ENCODE results near the gene PEPD. TPM values are rescaled to one million over a fixed set of nuclear protein-coding genes. Genes with fewer than 3 reads are reported as not detected.
A peak's percentile ranks its signal among the peaks of the same experiment; 100 is the strongest.

The PEPD gene
- total RNA-seq, 1 donor from 2014 or later, result 24.0 TPM

DNA sequence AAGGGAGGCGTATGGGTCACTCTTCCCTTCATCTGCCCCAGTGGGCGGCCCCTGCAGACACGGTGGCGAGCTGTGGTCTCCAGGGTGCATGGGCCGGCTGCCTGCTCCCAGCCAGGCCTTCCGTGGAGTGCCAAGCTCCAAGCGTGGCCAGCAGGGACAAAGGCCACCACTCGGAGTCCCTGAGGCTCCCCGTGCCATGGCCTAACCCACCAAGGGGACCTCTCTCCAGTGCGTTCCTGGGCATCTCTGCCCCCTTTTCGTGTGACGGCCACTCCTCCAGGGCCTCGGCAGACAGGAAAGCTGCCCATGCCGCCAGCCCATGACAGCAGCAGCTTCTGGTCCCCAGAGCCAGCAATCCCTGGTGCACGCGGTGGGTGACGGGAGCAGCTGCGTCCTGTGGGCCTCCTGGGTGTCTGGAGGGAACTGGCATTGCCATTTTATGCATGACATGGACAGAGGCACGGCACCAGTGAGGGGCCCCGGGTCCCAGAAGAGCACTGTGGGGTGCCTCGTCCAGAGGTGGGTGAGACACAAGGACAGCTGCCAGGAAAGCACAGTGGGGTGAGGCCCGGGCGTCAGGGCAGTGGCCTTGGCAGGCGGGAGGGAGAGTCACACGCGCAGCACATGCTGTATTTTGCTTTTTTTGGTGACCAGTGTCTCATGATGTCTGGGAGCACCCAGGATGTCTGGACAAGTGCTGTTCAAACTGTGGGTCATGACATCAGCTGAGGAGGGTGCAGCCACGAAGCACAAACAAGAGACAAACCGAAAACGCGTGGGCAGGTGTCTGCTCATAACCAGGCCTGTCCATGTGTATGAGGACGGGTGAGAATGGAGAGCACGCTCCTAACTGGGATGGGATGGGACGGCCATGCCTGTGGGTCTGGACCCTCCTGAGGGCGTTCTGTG is 115.8 kb downstream of the PEPD start:
- no peak overlapping the region for H3K27ac ChIP-seq (ENCODE audit: low read depth, low read length)

DNA sequence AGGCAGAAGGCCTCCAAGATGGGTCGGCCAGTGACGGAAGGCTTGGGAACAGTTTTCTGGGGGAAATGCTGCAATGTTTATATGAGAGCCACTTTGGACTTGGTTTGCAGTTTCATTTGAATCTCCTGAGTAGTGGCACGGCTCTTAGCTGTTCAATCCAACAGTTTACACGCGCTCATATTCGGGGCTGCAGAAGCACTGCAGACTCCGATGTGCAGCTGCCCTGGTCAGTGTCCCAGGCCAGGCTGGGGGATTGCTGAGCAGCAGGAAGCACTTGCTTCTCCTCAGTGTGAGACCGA is 116.4 kb downstream of the PEPD start:
- H3K27me3 ChIP-seq (ENCODE audit: control insufficient read depth in 3 of 3, insufficient read depth in 3 of 3, low read length in 3 of 3), result no peaks in the 10 kb centered on the region
- H3K36me3 ChIP-seq (ENCODE audit: control insufficient read depth in 3 of 3, insufficient read depth in 3 of 3, low read length in 3 of 3), result peaks cover 4 to 8% (median 5%) of the 10 kb centered on the region in 3 donors
- peaks cover 11 to 16% (median 16%) of the 10 kb centered on the region in 3 donors for H3K4me1 ChIP-seq (ENCODE audit: control insufficient read depth in 3 of 3, insufficient read depth in 3 of 3, low read length in 3 of 3)
- H3K9ac ChIP-seq (ENCODE audit: low read depth in 1 of 3, low read length in 3 of 3), result no peak overlapping the region
- no peak overlapping the region for H3K27ac ChIP-seq (ENCODE audit: low read depth, low read length)
- H3K9me3 ChIP-seq (ENCODE audit: control insufficient read depth in 3 of 3, low read length in 3 of 3), result no peaks in the 10 kb centered on the region
- H3K4me3 ChIP-seq (ENCODE audit: low read length in 3 of 3), result no peak overlapping the region

More for the DNA sequence above, 115.8 kb downstream of the PEPD start:
- Histone ChIP-seq H3K4me1 (ENCODE audit: control insufficient read depth in 3 of 3, insufficient read depth in 3 of 3, low read length in 3 of 3) (peaks cover 11 to 16% (median 16%) of the 10 kb centered on the region in 3 donors), H3K9ac (ENCODE audit: low read depth in 1 of 3, low read length in 3 of 3) (peak overlapping the region in 1 of 3 donors; percentile 45), H3K9me3 (ENCODE audit: control insufficient read depth in 3 of 3, low read length in 3 of 3) (no peaks in the 10 kb centered on the region), H3K27me3 (ENCODE audit: control insufficient read depth in 3 of 3, insufficient read depth in 3 of 3, low read length in 3 of 3) (no peaks in the 10 kb centered on the region), H3K36me3 (ENCODE audit: control insufficient read depth in 3 of 3, insufficient read depth in 3 of 3, low read length in 3 of 3) (peaks cover 5 to 6% (median 5%) of the 10 kb centered on the region in 3 donors), H3K4me3 (ENCODE audit: low read length in 3 of 3) (no peak overlapping the region)

DNA sequence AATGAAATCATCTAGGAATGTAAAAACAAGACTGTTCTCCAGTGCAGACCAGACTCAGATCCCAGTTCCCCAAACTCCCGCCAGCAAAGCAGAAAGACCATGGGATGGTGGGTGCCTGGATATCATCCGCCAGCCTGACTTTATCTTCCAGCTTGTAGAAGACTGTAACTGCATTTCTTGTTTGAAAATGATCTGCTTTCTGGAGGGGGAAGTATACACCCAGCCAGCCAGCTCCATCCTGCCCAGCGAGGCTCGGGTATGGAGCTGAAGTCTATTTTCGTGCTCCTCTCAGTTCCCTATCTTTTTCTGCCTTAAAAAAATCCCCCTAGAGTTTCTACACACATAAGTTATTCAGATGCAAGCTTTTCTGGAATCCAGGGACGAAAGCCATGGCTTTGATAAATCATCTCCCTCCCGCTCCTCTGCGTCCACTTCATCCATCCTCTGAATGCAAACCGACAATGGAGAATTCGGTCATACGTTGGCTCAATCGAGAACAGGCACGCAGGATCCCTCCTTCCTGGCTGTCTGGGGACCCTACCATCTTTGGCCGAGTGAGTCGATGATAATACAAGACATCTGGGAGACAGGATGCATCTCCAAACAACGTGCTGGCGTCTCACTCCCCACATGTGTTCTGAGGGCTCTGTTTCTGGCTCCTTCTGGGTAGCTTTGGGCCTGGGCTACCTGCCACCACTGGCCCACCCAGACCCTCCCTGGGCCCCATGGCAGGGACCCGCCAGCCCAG is 116.9 kb downstream of the PEPD start:
- peaks cover 11 to 16% (median 16%) of the 10 kb centered on the region in 3 donors for H3K4me1 ChIP-seq (ENCODE audit: control insufficient read depth in 3 of 3, insufficient read depth in 3 of 3, low read length in 3 of 3)
- no peaks in the 10 kb centered on the region for H3K9me3 ChIP-seq (ENCODE audit: control insufficient read depth in 3 of 3, low read length in 3 of 3)
- peaks cover 0 to 5% (median 2%) of the 10 kb centered on the region in 3 donors for H3K36me3 ChIP-seq (ENCODE audit: control insufficient read depth in 3 of 3, insufficient read depth in 3 of 3, low read length in 3 of 3)
- no peak overlapping the region for H3K27ac ChIP-seq (ENCODE audit: low read depth, low read length)
- no peak overlapping the region for H3K4me3 ChIP-seq (ENCODE audit: low read length in 3 of 3)
- H3K27me3 ChIP-seq (ENCODE audit: control insufficient read depth in 3 of 3, insufficient read depth in 3 of 3, low read length in 3 of 3), result no peaks in the 10 kb centered on the region
- no peak overlapping the region for H3K9ac ChIP-seq (ENCODE audit: low read depth in 1 of 3, low read length in 3 of 3)

DNA sequence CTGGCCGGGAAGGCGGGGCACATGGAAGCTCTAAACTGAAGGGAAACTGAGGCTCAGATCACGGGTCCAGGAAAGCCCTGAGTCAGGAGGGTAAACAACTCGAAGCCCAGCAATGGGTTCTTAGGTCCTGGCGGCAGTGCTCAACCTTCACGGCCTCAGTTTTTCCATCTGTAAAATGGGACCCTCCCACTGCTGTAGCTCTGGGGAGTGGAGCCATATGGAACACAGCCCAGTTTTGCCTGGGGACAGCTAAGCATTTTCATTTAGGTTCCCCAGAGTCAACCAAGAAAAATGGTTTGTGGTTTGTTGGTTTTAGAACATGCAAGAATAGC is 117.7 kb downstream of the PEPD start:
- Histone ChIP-seq H3K9me3 (ENCODE audit: control insufficient read depth in 3 of 3, low read length in 3 of 3) (no peaks in the 10 kb centered on the region), H3K9ac (ENCODE audit: low read depth in 1 of 3, low read length in 3 of 3) (no peak overlapping the region), H3K27ac (ENCODE audit: low read depth, low read length) (no peak overlapping the region), H3K27me3 (ENCODE audit: control insufficient read depth in 3 of 3, insufficient read depth in 3 of 3, low read length in 3 of 3) (no peaks in the 10 kb centered on the region), H3K4me1 (ENCODE audit: control insufficient read depth in 3 of 3, insufficient read depth in 3 of 3, low read length in 3 of 3) (peaks cover 11 to 16% (median 16%) of the 10 kb centered on the region in 3 donors), H3K36me3 (ENCODE audit: control insufficient read depth in 3 of 3, insufficient read depth in 3 of 3, low read length in 3 of 3) (peaks cover 0 to 8% (median 2%) of the 10 kb centered on the region in 3 donors), H3K4me3 (ENCODE audit: low read length in 3 of 3) (no peak overlapping the region)

DNA sequence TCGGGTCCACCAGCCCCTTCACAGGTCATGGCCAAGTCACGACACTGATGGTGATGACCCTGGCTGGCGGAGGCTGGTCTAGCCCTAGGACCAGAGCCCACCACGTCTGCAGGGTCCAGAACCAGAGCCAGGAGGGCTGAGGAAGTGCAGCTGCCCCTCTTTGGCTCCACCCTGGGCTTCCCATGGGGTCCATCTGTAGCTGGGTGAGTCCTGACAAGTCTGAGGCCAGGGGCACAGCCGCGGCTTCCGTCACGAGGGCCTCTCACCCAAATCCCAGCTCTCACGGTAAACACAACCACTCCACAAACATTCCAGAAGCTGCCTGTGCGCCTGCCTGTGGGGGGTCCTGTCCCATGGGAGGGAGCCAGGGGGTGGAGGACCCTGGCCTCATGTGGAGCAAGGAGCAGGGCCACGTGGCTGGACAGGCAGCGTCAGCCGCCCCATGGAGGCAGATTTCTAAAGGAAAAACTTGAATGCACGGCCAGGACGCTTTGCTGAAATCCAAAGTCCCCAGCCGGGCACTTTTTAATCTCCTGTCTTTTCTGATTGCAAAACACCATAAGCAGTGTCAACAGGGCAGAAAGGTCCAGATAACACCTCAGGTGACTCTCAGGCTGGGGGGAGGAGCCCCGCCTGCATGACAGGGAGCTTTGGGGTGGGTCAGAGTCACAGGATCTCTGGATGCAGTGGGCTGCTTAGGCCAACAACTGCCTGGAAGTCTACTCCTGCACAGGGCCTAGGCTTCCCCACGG is 118.2 kb downstream of the PEPD start:
- no peak overlapping the region for H3K4me3 ChIP-seq (ENCODE audit: low read length in 3 of 3)
- H3K36me3 ChIP-seq (ENCODE audit: control insufficient read depth in 3 of 3, insufficient read depth in 3 of 3, low read length in 3 of 3), result peaks cover 0 to 8% (median 2%) of the 10 kb centered on the region in 3 donors
- no peaks in the 10 kb centered on the region for H3K9me3 ChIP-seq (ENCODE audit: control insufficient read depth in 3 of 3, low read length in 3 of 3)
- no peak overlapping the region for H3K9ac ChIP-seq (ENCODE audit: low read depth in 1 of 3, low read length in 3 of 3)
- H3K4me1 ChIP-seq (ENCODE audit: control insufficient read depth in 3 of 3, insufficient read depth in 3 of 3, low read length in 3 of 3), result peaks cover 11 to 16% (median 16%) of the 10 kb centered on the region in 3 donors
- no peak overlapping the region for H3K27ac ChIP-seq (ENCODE audit: low read depth, low read length)
- no peaks in the 10 kb centered on the region for H3K27me3 ChIP-seq (ENCODE audit: control insufficient read depth in 3 of 3, insufficient read depth in 3 of 3, low read length in 3 of 3)

DNA sequence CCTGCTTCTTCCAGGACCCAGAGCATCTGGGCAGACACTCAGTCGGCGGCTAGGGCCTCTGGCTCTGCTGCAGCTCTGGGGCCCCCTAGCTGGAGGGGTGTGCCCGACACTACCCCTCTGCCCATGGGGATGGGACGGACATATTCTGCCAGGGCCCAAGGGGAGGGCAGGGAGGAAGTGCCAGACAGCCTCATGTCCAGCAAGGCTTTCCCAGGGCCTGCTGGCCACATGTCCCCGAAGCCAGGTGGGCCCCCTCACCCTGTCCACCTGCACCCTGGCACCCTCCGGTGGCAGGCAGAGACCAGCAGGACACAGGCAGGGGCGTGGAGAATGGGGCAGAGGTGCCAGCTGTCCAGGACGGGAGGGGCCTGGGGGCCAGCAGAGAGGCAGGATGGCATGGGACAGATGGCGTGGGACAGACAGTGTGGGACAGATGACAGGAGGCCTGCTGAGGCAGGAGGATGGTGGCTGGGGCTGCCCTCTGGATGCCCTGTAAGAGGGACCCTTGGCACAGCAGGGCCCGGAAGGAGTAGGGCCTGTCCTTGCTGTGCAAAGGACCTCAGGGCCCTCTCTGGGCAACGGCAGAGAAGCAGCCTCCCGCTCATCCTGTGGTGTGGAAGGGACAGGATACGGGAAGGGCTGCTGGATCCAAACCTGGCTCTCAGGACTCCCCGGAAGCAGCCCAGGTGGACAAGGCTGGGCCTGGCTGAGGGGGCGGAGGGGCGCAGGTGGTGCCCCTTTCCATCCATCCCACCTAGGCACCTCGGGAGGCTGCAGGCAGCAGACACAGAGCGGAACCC is 119.0 kb downstream of the PEPD start:
- Histone ChIP-seq H3K4me3 (ENCODE audit: low read length in 3 of 3) (no peak overlapping the region), H3K4me1 (ENCODE audit: control insufficient read depth in 3 of 3, insufficient read depth in 3 of 3, low read length in 3 of 3) (peaks cover 11 to 20% (median 16%) of the 10 kb centered on the region in 3 donors), H3K9ac (ENCODE audit: low read depth in 1 of 3, low read length in 3 of 3) (no peak overlapping the region), H3K36me3 (ENCODE audit: control insufficient read depth in 3 of 3, insufficient read depth in 3 of 3, low read length in 3 of 3) (peaks cover 0 to 8% (median 2%) of the 10 kb centered on the region in 3 donors), H3K27ac (ENCODE audit: low read depth, low read length) (no peak overlapping the region), H3K9me3 (ENCODE audit: control insufficient read depth in 3 of 3, low read length in 3 of 3) (no peaks in the 10 kb centered on the region), H3K27me3 (ENCODE audit: control insufficient read depth in 3 of 3, insufficient read depth in 3 of 3, low read length in 3 of 3) (no peaks in the 10 kb centered on the region)

DNA sequence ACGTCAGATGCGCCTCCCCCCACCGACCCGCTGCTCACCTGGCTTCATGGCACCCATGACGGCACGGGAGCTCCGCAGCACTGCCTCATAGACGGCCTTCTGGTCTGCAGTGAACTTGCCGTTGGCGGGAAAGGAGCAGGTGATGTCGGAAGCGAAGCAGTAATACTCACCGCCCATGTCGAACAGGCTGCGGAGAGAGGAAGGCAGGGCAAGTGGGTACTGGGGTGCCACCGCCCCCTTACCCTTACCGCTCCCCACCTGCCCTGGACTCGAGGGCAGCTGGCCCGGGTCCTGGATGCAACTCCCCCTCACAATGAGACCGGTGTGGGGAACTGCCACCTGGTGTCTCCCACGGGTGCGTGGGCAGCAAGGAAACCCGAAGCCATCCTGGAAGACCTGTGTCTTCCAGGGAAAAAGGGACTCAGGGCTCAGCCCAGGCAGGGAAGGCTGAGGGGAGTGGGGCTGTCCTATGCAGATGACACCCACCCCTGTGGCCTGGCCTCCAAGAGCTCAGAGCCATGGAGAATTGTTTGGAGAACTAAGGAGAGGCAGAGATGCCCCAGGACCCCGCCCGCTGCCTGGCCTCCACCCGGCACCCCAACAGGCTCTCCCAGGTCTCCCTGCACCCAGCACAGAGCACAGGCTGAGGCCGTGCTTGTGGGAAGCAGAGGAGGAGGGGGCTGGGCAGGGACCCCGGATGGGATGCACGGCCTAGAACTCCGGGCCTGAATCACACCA is 119.7 kb downstream of the PEPD start:
- H3K4me1 ChIP-seq (ENCODE audit: control insufficient read depth in 3 of 3, insufficient read depth in 3 of 3, low read length in 3 of 3), result peaks cover 16 to 27% (median 24%) of the 10 kb centered on the region in 3 donors
- H3K9me3 ChIP-seq (ENCODE audit: control insufficient read depth in 3 of 3, low read length in 3 of 3), result no peaks in the 10 kb centered on the region
- no peaks in the 10 kb centered on the region for H3K27me3 ChIP-seq (ENCODE audit: control insufficient read depth in 3 of 3, insufficient read depth in 3 of 3, low read length in 3 of 3)

DNA sequence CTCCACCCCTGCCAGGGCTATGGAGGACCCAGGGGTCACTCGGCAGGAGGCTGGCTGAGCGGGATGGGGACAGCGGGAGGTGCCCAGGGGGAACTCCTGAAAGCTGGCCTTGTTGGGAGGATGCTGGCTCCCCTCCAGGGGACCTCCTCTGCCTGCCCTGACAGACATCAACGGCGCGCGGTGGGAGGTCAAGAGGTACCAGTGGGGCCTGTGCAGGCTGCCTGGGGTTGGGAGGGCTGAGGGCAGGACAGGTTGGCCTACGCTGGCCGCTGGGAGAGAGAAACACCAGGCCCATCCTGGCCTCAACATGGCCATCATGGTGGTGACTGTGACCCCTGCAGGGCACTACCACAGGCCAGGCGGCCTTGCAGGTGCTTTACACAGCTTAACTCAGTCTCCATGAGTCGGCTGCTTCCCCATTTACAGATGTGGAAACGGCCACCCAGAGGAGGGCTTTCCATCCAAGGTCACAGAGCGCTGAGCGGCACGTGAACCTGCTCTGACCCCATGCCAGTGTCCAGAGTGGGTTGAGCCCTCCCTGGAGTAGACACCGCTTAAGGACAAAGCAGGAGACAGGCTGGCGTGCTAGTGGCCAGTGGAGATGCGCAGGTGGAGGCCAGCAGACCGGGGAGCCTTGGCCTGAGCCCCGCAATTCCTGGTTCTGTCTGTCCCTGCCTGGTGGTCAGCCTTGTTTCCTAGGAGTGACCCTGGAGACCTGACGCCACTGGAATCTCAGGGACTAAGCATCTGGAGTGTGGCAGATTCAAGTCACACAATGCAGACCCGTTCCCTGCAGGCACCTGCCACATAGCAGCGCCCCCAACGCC is 120.5 kb downstream of the PEPD start:
- H3K4me3 ChIP-seq (ENCODE audit: low read length in 3 of 3), result no peak overlapping the region
- peaks cover 16 to 26% (median 23%) of the 10 kb centered on the region in 3 donors for H3K4me1 ChIP-seq (ENCODE audit: control insufficient read depth in 3 of 3, insufficient read depth in 3 of 3, low read length in 3 of 3)
- H3K27me3 ChIP-seq (ENCODE audit: control insufficient read depth in 3 of 3, insufficient read depth in 3 of 3, low read length in 3 of 3), result no peaks in the 10 kb centered on the region
- H3K9ac ChIP-seq (ENCODE audit: low read depth in 1 of 3, low read length in 3 of 3), result no peak overlapping the region
- no peaks in the 10 kb centered on the region for H3K9me3 ChIP-seq (ENCODE audit: control insufficient read depth in 3 of 3, low read length in 3 of 3)
- no peak overlapping the region for H3K27ac ChIP-seq (ENCODE audit: low read depth, low read length)
- peaks cover 0 to 8% (median 2%) of the 10 kb centered on the region in 3 donors for H3K36me3 ChIP-seq (ENCODE audit: control insufficient read depth in 3 of 3, insufficient read depth in 3 of 3, low read length in 3 of 3)

More for the DNA sequence above, 119.7 kb downstream of the PEPD start:
- H3K9ac ChIP-seq (ENCODE audit: low read depth in 1 of 3, low read length in 3 of 3), result no peak overlapping the region
- no peak overlapping the region for H3K4me3 ChIP-seq (ENCODE audit: low read length in 3 of 3)
- H3K36me3 ChIP-seq (ENCODE audit: control insufficient read depth in 3 of 3, insufficient read depth in 3 of 3, low read length in 3 of 3), result peaks cover 0 to 8% (median 2%) of the 10 kb centered on the region in 3 donors
- no peak overlapping the region for H3K27ac ChIP-seq (ENCODE audit: low read depth, low read length)
